Fibroblast of the conjunctiva (primary cell): Measurements from ENCODE around the gene HEMK1.
A peak's percentile ranks its signal among the peaks of the same experiment; 100 is the strongest.

ENCODE experiments used
- DNase-seq: peaks from one replicate; pipeline ENCODE4 v3.0.0-alpha.2; 2010; ENCODE audit warnings: low read depth

The HEMK1 gene

GRCh38 chr3:50574444-50574831, 5.1 kb downstream of the HEMK1 start:
- no peak for DNase-seq

GRCh38 chr3:50575372-50575771, 6.0 kb downstream of the HEMK1 start:
- DNase-seq, result no peak

- DNase-seq, result no peak
Observed at GRCh38 chr3:50577348-50577747, 8.0 kb downstream of the HEMK1 start.

GRCh38 chr3:50580683-50581458, 11.5 kb downstream of the HEMK1 start:
- no peak for DNase-seq

- DNase-seq, result no peak
Observed at GRCh38 chr3:50581459-50581842, 12.1 kb downstream of the HEMK1 start.

GRCh38 chr3:50582083-50582482, 12.8 kb downstream of the HEMK1 start:
- no peak for DNase-seq

GRCh38 chr3:50583897-50584296, 14.6 kb downstream of the HEMK1 start:
- DNase-seq, result no peak

- DNase-seq, result no peak
Observed at GRCh38 chr3:50584391-50584790, 15.1 kb downstream of the HEMK1 start.

GRCh38 chr3:50585919-50586762, 16.8 kb downstream of the HEMK1 start:
- DNase-seq, result no peak

GRCh38 chr3:50586763-50587070, 17.4 kb downstream of the HEMK1 start:
- DNase-seq, result no peak

- DNase-seq, result no peak
Observed at GRCh38 chr3:50587373-50587772, 18.1 kb downstream of the HEMK1 start.

GRCh38 chr3:50587806-50588758, 18.8 kb downstream of the HEMK1 start:
- no peak for DNase-seq

GRCh38 chr3:50588759-50589433, 19.6 kb downstream of the HEMK1 start:
- no peak for DNase-seq

GRCh38 chr3:50591196-50591741, 21.9 kb downstream of the HEMK1 start:
- no peak for DNase-seq

GRCh38 chr3:50592568-50592967, 23.2 kb downstream of the HEMK1 start:
- DNase-seq, result no peak

GRCh38 chr3:50594253-50594785, 25.0 kb downstream of the HEMK1 start:
- no peak for DNase-seq

- DNase-seq, result no peak
Observed at GRCh38 chr3:50599115-50599715, 29.9 kb downstream of the HEMK1 start.

- no peak for DNase-seq
Observed at GRCh38 chr3:50599716-50600118, 30.4 kb downstream of the HEMK1 start.

GRCh38 chr3:50600141-50600753, 30.9 kb downstream of the HEMK1 start:
- DNase-seq, result no peak

- DNase-seq, result peak; percentile 92
Observed at GRCh38 chr3:50600841-50601591, 31.7 kb downstream of the HEMK1 start.
